HFFc6 (cell line): ENCODE data around the gene SNRPA. TPM values are rescaled to one million over a fixed set of nuclear protein-coding genes. Genes with fewer than 3 reads are reported as not detected.

ENCODE experiments used
- DNase-seq: peaks from one replicate; pipeline ENCODE4 v3.0.0-alpha.2; 2018
- H3K27ac Mint-ChIP-seq: 2 replicates; pipeline ENCODE4 v1.8.0; 2020; ENCODE audit warnings: mild to moderate bottlenecking, mixed read lengths
- H3K27me3 Mint-ChIP-seq: 2 replicates; pipeline ENCODE4 v1.8.0; 2021; ENCODE audit warnings: mild to moderate bottlenecking, moderate library complexity, mixed read lengths; ENCODE audit not compliant: insufficient read depth
- H3K36me3 Mint-ChIP-seq: 2 replicates; pipeline ENCODE4 v1.8.0; 2021; ENCODE audit warnings: low read depth, mixed read lengths
- H3K4me1 Mint-ChIP-seq: 2 replicates; pipeline ENCODE4 v1.8.0; 2020; ENCODE audit warnings: low read depth, mixed read lengths
- H3K4me3 Mint-ChIP-seq: 2 replicates; pipeline ENCODE4 v1.8.0; 2020; ENCODE audit warnings: mild to moderate bottlenecking, moderate library complexity, mixed read lengths
- H3K9me3 Mint-ChIP-seq: 2 replicates; pipeline ENCODE4 v1.8.0; 2020; ENCODE audit warnings: mild to moderate bottlenecking, mixed read lengths
- total RNA-seq, 6 experiments: library from RNA; stranded (reverse); fragmentation: NEBNext Ultra II Directional; extraction: Animal tissue kit (Norgen Biotek cat#: 25700); gene quantifications; 2 replicates in 1 of 6; 3 replicates in 5 of 6; pipeline ENCODE4 v1.2.3, GENCODE V29; 2021
- TF ChIP-seq, protein P1 (sequence below): fragments of 200-600 bp; sonication (generic); IDR thresholded peaks from 2 replicates; pipeline ENCODE4 v1.5.0; 2021; ENCODE audit warnings: antibody characterized with exemption, mild to moderate bottlenecking

SNRPA gene
- total RNA-seq, 6 experiments from 2014 or later, result 87.8 to 120 (median 104) TPM

- TF ChIP-seq, protein P1, sequence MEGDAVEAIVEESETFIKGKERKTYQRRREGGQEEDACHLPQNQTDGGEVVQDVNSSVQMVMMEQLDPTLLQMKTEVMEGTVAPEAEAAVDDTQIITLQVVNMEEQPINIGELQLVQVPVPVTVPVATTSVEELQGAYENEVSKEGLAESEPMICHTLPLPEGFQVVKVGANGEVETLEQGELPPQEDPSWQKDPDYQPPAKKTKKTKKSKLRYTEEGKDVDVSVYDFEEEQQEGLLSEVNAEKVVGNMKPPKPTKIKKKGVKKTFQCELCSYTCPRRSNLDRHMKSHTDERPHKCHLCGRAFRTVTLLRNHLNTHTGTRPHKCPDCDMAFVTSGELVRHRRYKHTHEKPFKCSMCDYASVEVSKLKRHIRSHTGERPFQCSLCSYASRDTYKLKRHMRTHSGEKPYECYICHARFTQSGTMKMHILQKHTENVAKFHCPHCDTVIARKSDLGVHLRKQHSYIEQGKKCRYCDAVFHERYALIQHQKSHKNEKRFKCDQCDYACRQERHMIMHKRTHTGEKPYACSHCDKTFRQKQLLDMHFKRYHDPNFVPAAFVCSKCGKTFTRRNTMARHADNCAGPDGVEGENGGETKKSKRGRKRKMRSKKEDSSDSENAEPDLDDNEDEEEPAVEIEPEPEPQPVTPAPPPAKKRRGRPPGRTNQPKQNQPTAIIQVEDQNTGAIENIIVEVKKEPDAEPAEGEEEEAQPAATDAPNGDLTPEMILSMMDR, result no peak
- H3K27ac Mint-ChIP-seq, result no peak overlapping the region
- H3K4me1 Mint-ChIP-seq, result peaks cover 20% of the 10 kb centered on the region
- H3K36me3 Mint-ChIP-seq, result peaks cover under 1% of the 10 kb centered on the region; the same call in 1 of the 2 replicates
- no peaks in the 10 kb centered on the region for H3K9me3 Mint-ChIP-seq
- no peak overlapping the region for H3K4me3 Mint-ChIP-seq
- H3K27me3 Mint-ChIP-seq, result peaks cover 6% of the 10 kb centered on the region
- DNase-seq, result no peak
Measured at GRCh38 chr19:40743926-40744325, 7.1 kb upstream of the SNRPA start.

- H3K27ac Mint-ChIP-seq, result peak overlapping the region; percentile 71; the same call in 1 of the 2 replicates
- no peak overlapping the region for H3K4me3 Mint-ChIP-seq
- peaks cover 3% of the 10 kb centered on the region for H3K27me3 Mint-ChIP-seq
- H3K36me3 Mint-ChIP-seq, result peaks cover 2% of the 10 kb centered on the region
- TF ChIP-seq, protein P1, result peak; percentile 29; the same call in 1 of the 2 replicates
- H3K9me3 Mint-ChIP-seq, result no peaks in the 10 kb centered on the region
- H3K4me1 Mint-ChIP-seq, result peaks cover 27% of the 10 kb centered on the region
- DNase-seq, result no peak
Measured at GRCh38 chr19:40744554-40745401, 6.2 kb upstream of the SNRPA start.

- no peaks in the 10 kb centered on the region for H3K9me3 Mint-ChIP-seq
- H3K27ac Mint-ChIP-seq, result peak overlapping the region; percentile 71; the same call in 1 of the 2 replicates
- peaks cover 32% of the 10 kb centered on the region for H3K4me1 Mint-ChIP-seq
- no peak for DNase-seq
- H3K27me3 Mint-ChIP-seq, result peaks cover 2% of the 10 kb centered on the region
- H3K36me3 Mint-ChIP-seq, result peaks cover 8% of the 10 kb centered on the region
- TF ChIP-seq, protein P1, result no peak
- no peak overlapping the region for H3K4me3 Mint-ChIP-seq
Measured at GRCh38 chr19:40745402-40745780, 5.6 kb upstream of the SNRPA start.

DNA sequence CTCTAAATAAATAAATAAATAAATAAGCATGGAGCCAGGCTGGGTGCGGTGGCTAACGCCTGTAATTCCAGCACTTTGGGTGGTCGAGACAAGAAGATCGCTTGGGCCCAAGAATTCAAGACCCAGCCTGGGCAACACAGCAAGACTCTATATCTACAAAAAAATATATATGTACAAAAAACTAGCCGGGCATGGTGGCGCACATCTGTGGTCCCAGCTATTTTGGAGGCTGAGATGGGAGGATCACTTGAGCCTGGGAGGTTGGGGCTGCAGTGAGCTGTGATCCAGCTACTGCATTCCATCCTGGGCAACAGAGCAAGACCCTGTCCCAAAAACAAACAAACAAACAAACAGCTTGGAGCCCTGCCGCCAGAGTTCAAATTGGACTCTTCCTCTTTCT lies 3.5 kb upstream of the SNRPA start:
- Mint-ChIP-seq H3K4me1 (peaks cover 27% of the 10 kb centered on the region), H3K4me3 (no peak overlapping the region), H3K36me3 (peaks cover 23% of the 10 kb centered on the region), H3K27me3 (peaks cover 4% of the 10 kb centered on the region), H3K27ac (no peak overlapping the region), H3K9me3 (no peaks in the 10 kb centered on the region)
- TF ChIP-seq, protein P1, result no peak
- DNase-seq, result no peak

DNA sequence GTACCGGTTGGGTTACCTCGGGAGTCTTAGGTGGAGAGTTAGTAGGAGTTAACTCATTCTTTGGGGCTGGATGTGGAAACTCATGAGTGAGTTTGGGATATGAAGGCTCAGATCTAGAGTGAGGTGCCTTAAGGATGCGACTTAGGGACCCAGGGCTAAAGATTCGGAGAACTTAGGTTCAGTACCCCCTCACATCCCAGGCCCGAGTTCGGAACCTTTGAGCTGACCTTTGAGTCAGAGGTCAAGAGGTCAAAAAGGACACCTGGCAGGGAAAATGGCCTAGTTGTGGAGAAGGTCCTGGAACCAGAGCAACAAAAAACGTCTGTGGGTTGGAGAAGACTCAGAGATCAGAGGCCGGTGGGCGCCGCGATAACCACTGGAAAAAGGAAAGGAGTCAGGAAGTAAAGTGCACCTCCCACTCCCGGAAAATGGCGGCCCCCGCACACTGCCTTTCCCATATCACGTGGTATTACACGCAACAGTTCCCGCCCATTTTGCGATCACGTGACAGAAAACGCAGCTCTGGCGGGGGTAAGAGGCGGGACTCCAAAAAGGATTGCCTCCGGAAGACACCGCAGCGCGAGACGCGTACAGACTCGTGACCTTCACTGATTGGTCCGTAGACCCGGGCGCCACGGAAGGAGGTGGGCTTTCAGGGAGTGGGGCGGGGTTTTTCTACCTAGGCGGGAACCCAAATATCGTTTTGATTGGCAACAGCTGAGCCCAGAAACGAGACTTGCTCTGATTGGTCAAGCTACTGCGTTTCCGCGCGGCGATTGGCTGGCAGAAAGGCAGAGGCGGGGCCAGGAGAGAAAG lies 737 bp upstream of the SNRPA start, which contains the start of gene ACTMAP:
ACTMAP (minus strand) TSS at position 420 of the 816 bp plus-strand sequence. CDS start 674 bp downstream, outside the sequence.
- Mint-ChIP-seq H3K4me3 (peak within 1 kb of the TSS; percentile 96), H3K36me3 (peaks cover 35% of the 10 kb centered on the region), H3K27me3 (peaks cover 4% of the 10 kb centered on the region), H3K9me3 (no peaks in the 10 kb centered on the region), H3K27ac (peak within 1 kb of the TSS; percentile 96), H3K4me1 (peaks cover 37% of the 10 kb centered on the region)
- TF ChIP-seq, protein P1, result no peak
- DNase-seq, result peak; percentile 100
